Fibroblast of pulmonary artery (primary cell): Measurements from ENCODE around the gene TRIB2.

Source experiments
- DNase-seq: peaks from one replicate; pipeline ENCODE4 v3.0.0-alpha.2; 2010; ENCODE audit warnings: low read depth
- H3K4me3 ChIP-seq: replicated peaks from 2 replicates; pipeline ENCODE4 v1.5.1; 2011; ENCODE audit warnings: low read depth, mild to moderate bottlenecking, control low read depth, low read length, moderate library complexity
- TF ChIP-seq, protein P1 (sequence below): IDR thresholded peaks from 2 replicates; pipeline ENCODE4 v1.5.1; 2011; ENCODE audit warnings: mild to moderate bottlenecking, control low read depth, low read length, inconsistent platforms; ENCODE audit errors: missing control alignments

Gene TRIB2

DNA sequence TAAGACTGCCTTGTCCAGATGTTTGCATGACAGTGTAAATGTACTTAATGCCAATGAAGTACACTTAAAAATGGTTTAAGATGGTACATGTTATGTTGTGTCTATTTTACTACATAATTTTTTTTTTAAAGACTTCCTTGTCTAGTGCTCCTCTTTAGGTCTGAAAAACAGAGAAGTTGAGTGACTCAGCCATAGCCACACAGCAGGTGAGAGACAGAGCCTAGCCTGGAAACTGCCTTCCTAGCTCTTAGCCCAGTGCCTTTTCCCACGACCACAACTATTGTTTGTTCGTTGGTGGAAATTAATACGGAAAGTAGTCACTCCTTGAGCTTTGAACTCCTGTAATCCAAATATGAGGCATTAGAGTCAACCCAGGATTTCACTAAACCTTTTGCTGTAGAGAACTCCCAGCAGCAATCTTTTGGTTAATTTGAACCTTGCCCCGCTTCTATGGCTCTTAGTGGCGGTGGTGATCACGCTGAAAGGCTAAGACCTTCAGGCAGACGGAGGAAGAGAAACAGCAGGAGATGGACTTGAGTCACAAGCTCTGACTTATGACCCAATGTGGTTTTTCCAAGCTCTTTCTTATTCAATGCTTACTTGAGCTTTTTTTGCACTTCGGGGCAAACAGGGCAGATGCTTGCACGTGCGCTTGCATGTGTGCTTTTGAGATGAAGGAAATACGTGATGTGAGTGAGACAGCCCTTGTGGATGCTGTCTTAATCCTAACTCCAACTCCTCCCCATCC, 21.2 kb downstream of the TRIB2 start:
- DNase-seq = peak; percentile 29
- TF ChIP-seq, protein P1, sequence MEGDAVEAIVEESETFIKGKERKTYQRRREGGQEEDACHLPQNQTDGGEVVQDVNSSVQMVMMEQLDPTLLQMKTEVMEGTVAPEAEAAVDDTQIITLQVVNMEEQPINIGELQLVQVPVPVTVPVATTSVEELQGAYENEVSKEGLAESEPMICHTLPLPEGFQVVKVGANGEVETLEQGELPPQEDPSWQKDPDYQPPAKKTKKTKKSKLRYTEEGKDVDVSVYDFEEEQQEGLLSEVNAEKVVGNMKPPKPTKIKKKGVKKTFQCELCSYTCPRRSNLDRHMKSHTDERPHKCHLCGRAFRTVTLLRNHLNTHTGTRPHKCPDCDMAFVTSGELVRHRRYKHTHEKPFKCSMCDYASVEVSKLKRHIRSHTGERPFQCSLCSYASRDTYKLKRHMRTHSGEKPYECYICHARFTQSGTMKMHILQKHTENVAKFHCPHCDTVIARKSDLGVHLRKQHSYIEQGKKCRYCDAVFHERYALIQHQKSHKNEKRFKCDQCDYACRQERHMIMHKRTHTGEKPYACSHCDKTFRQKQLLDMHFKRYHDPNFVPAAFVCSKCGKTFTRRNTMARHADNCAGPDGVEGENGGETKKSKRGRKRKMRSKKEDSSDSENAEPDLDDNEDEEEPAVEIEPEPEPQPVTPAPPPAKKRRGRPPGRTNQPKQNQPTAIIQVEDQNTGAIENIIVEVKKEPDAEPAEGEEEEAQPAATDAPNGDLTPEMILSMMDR = no peak
- H3K4me3 ChIP-seq = no peak overlapping the region

DNA sequence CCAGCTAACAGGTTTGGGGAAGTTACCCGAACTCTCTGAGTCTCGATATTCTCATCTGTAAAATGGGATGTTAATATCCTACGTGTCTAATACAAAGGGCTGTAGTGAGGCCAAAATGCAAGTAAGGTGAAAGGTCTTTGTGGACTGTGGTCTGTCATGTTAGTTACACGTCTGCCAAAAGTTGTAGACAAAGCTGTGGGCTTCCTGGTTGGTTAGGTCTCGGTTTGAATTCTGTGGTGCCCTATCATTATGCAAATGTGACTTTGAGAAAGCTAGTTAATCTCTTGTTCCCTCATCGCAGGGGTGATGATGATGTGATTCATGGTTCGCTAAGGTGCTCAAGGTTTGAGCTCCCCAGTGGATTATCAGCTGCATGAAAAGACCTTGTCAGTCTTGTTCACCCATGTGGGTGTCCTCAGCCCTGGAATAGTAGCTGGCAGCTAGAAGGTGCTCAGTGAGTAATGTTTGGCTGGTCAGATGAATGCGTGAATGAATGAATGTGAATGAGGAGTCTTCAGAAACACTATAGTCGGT, 23.1 kb downstream of the TRIB2 start:
- no peak overlapping the region for H3K4me3 ChIP-seq
- TF ChIP-seq, protein P1 = no peak
- no peak for DNase-seq

DNA sequence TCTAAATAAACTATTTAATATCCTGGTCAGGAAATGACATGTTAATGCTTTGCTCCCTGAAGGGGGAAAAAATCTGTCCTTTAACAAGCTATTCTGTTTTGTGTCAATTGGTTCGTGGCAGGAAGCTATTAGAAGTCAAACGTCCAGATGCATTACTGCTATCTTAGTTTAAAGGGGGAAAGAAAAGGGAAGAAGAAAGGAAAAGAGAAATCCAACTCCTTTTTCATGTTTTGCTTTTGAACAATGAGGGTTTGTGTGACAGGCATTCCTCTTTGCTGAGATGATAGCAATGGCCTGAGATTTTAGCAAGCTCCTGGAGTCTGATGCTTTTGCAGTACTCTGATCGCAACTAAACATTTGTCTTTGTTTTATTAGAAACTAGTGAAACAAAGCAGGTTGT, 24.6 kb downstream of the TRIB2 start:
- DNase-seq = no peak
- TF ChIP-seq, protein P1 = no peak
- no peak overlapping the region for H3K4me3 ChIP-seq

DNA sequence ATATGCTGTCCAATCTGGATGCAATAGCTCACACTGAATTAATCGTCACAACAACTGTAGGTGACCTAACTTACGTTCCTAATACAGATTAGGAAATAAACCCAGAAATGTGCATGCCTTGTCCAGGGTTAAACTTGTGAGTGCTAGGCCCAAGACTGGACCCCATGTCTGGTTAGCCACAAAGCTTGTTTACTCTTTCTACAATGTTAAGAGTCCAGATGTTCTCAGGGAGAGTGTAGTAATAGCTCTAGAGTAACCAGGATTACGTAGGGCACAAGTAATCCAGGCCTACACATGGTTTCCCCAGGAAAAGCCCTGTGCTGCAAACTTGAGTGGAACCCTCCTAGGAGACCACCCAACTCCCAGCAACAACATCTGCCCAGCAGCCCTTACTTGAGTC, 26.2 kb downstream of the TRIB2 start:
- DNase-seq = no peak
- no peak overlapping the region for H3K4me3 ChIP-seq
- TF ChIP-seq, protein P1 = no peak

DNA sequence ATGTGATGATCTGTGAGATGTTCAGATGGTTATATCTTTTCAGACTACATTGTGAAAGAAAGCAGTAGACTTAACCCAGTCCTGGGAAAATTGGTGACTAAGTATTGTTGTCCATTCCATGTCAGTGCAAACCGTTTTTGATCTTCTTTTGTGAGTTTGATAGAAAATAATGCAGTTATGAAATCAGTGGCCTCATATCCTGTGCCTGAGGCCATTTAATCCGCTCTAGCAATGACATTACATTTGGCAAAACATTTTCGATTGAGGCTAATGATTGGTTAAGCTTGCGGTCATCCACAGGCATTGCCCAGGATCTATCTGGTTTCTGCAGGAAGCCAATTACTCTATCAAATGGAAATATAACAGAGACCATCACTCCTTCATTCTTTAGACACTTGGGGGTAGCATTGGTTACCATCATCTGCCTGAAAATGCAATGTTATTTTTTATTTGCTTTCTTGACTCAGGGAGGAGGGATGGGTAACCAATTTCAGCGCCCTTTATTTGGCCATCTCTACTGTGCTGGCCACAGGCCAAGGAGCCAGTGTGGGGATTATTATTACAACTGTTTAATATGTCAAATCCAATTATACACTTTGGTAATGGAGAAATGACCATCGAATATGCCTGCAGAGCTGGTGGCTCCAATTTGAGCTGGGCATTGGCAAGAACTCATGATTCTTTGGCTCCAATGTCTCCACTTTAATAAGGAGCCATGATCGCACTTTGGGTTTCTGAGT, 33.6 kb downstream of the TRIB2 start:
- no peak for DNase-seq
- no peak overlapping the region for H3K4me3 ChIP-seq
- TF ChIP-seq, protein P1 = no peak

DNA sequence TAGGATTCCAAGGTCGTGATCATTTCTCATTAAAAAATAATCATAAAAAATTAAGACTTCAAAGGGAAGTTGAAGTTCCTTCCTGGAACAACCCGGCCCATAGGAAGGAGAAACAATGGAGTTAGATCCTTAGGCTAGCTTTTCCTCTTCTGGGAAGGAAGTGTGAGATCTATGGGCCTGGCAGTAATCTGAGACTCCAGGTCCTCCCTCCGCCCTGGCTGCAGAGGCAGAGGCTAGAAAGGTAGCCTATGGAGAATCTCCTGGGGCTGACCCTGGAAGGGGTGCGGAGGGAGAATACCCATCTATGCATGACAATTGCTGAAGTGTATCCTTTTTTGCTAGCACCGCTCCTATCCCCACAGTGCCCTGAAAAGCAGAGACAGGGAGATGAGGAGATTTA, 37.9 kb downstream of the TRIB2 start:
- TF ChIP-seq, protein P1 = no peak
- no peak for DNase-seq
- no peak overlapping the region for H3K4me3 ChIP-seq
